Measurements from ENCODE around the gene PTPRD. TPM values are rescaled to one million over a fixed set of nuclear protein-coding genes. Genes with fewer than 3 reads are reported as not detected.

The PTPRD gene
- total RNA-seq, 1 experiment from 2014 or later, result 69.6 TPM

DNA sequence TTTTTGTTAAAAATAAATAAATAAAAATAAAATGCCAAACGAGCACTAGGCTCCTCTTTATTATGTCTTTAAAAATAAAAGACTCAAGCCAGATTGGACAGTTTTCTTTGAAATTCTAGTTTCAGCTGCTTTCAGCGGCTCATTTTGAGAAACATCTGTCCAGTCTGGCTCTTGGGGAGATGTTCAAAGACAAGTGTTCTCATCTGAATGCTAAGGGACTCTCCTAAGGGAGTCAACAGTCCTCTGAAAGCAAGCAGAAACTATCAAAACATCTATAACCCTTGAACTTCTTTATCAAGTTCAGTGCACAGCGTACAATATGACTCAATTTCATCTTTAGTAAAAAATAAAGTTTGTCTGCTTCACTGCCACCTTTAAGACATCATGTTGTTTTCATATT is 1927.0 kb downstream of the PTPRD start (continued):
- TF ChIP-seq, protein P1, sequence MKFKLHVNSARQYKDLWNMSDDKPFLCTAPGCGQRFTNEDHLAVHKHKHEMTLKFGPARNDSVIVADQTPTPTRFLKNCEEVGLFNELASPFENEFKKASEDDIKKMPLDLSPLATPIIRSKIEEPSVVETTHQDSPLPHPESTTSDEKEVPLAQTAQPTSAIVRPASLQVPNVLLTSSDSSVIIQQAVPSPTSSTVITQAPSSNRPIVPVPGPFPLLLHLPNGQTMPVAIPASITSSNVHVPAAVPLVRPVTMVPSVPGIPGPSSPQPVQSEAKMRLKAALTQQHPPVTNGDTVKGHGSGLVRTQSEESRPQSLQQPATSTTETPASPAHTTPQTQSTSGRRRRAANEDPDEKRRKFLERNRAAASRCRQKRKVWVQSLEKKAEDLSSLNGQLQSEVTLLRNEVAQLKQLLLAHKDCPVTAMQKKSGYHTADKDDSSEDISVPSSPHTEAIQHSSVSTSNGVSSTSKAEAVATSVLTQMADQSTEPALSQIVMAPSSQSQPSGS (CRISPR knock-in tag; IDR thresholded peaks at IDR 0.05; ENCODE audit: borderline replicate concordance, low read depth), result no peak
- no peak for TF ChIP-seq ERG (CRISPR knock-in tag; IDR thresholded peaks at IDR 0.05)
- no peak for TF ChIP-seq PREB (CRISPR knock-in tag; IDR thresholded peaks at IDR 0.05; ENCODE audit: borderline replicate concordance)
- TF ChIP-seq, protein P2, sequence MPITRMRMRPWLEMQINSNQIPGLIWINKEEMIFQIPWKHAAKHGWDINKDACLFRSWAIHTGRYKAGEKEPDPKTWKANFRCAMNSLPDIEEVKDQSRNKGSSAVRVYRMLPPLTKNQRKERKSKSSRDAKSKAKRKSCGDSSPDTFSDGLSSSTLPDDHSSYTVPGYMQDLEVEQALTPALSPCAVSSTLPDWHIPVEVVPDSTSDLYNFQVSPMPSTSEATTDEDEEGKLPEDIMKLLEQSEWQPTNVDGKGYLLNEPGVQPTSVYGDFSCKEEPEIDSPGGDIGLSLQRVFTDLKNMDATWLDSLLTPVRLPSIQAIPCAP (CRISPR knock-in tag; IDR thresholded peaks at IDR 0.05), result no peak
- TF ChIP-seq ZBTB21 (CRISPR knock-in tag; IDR thresholded peaks at IDR 0.05; ENCODE audit: borderline replicate concordance), result no peak
- no peak for TF ChIP-seq TEAD1 (CRISPR knock-in tag; IDR thresholded peaks at IDR 0.05)
- TF ChIP-seq RORB (CRISPR knock-in tag; IDR thresholded peaks at IDR 0.05), result no peak
- no peak for TF ChIP-seq ZNF281 (CRISPR knock-in tag; IDR thresholded peaks at IDR 0.05)
- TF ChIP-seq SMAD3 (CRISPR knock-in tag; IDR thresholded peaks at IDR 0.05; ENCODE audit: borderline replicate concordance), result no peak
- TF ChIP-seq CREB1 (CRISPR knock-in tag; IDR thresholded peaks at IDR 0.05), result no peak
- no peak for TF ChIP-seq CREM (CRISPR knock-in tag; IDR thresholded peaks at IDR 0.05)

DNA sequence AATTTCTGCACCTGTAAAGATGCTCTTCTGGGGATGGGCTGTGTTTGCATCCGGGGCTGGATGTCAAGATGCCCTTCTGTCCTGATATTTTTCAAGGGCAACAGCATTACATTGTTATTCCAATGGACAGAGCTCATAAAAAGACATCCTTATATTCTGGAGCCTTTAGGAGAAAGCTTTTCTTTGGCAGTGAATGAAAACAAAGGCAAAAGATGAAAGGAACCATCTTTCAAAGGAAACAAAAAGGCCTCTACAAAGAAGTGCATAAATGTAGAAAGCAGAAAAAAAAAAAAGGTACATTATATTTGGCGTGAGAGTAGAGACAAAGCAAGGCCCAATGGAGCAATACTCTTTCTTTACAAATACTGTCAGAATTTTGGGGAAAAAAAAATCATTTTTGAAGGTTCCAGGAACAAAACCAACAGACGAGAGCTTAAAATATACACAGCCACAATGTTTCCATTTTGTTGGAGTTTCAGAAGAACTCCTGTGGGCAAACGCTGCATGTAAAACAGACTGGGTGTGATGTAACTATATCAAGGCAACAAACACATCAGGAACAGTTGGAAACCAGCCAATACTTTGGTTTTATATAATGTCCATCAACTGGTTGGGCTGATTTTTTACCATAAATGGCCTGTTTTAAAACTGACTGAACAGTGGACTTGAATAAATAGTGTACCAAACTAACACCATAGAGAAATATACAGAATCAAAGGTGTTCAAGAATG is 1927.7 kb downstream of the PTPRD start:
- Mint-ChIP-seq H3K27ac (no peak overlapping the region), H3K9me3 (peaks cover 16% of the 10 kb centered on the region), H3K27me3 (ENCODE audit: low read depth) (no peaks in the 10 kb centered on the region), H3K36me3 (peaks cover 10% of the 10 kb centered on the region), H3K4me3 (no peak overlapping the region), H3K4me1 (peaks cover 34% of the 10 kb centered on the region)
- POLR2A ChIA-PET, result no interaction called here
- ATAC-seq, result no peak
- no peak for TF ChIP-seq E2F1 (CRISPR knock-in tag; IDR thresholded peaks at IDR 0.05)
- TF ChIP-seq GTF2I (CRISPR knock-in tag; conservative IDR thresholded peaks at IDR 0.05), result no peak
- no peak for TF ChIP-seq FOXK1 (CRISPR knock-in tag; IDR thresholded peaks at IDR 0.05)
- no peak for TF ChIP-seq GABPB1 (CRISPR knock-in tag; IDR thresholded peaks at IDR 0.05)
- TF ChIP-seq MXD4 (CRISPR knock-in tag; IDR thresholded peaks at IDR 0.05; ENCODE audit: borderline replicate concordance), result no peak
- TF ChIP-seq, protein P1 (CRISPR knock-in tag; IDR thresholded peaks at IDR 0.05; ENCODE audit: borderline replicate concordance, low read depth), result no peak
- no peak for TF ChIP-seq PREB (CRISPR knock-in tag; IDR thresholded peaks at IDR 0.05; ENCODE audit: borderline replicate concordance)
- no peak for TF ChIP-seq FOXP1 (CRISPR knock-in tag; IDR thresholded peaks at IDR 0.05; ENCODE audit: borderline replicate concordance)
- TF ChIP-seq, protein P3, sequence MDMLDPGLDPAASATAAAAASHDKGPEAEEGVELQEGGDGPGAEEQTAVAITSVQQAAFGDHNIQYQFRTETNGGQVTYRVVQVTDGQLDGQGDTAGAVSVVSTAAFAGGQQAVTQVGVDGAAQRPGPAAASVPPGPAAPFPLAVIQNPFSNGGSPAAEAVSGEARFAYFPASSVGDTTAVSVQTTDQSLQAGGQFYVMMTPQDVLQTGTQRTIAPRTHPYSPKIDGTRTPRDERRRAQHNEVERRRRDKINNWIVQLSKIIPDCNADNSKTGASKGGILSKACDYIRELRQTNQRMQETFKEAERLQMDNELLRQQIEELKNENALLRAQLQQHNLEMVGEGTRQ (CRISPR knock-in tag; IDR thresholded peaks at IDR 0.05), result no peak
- no peak for TF ChIP-seq MYBL2 (CRISPR knock-in tag; IDR thresholded peaks at IDR 0.05)
- TF ChIP-seq FOXJ3 (CRISPR knock-in tag; IDR thresholded peaks at IDR 0.05; ENCODE audit: borderline replicate concordance), result no peak
- no peak for TF ChIP-seq ELF4 (CRISPR knock-in tag; IDR thresholded peaks at IDR 0.05; ENCODE audit: low read depth)
- no peak for TF ChIP-seq ZMAT4 (CRISPR knock-in tag; IDR thresholded peaks at IDR 0.05)
- CTCF ChIA-PET, result no interaction called here
- no peak for DNase-seq (ENCODE audit: low spot score)
